HT1080 (cell line): ENCODE data around the gene GJB5. TPM values are rescaled to one million over a fixed set of nuclear protein-coding genes. Genes with fewer than 3 reads are reported as not detected.

ENCODE experiments used
- DNase-seq: peaks from one replicate; pipeline ENCODE4 v3.0.0-alpha.2; 2015; ENCODE audit warnings: low read depth
- total RNA-seq: library from RNA; depleted of rRNA; stranded (reverse); fragments of >200 nt; shearing (Covaris generic); gene quantifications from 2 replicates; pipeline ENCODE4 v1.2.3, GENCODE V29; 2014; rRNA removed

GJB5 gene
- total RNA-seq, 1 experiment from 2014 or later = not detected

- no peak for DNase-seq
Observed at GRCh38 chr1:34794001-34794789, 39.3 kb downstream of the GJB5 start.

GRCh38 chr1:34794790-34795180 is 39.9 kb downstream of the GJB5 start:
- no peak for DNase-seq

- DNase-seq = no peak
Observed at GRCh38 chr1:34795916-34796315, 41.1 kb downstream of the GJB5 start.

GRCh38 chr1:34796990-34797389 is 42.1 kb downstream of the GJB5 start:
- DNase-seq = no peak

- no peak for DNase-seq
Observed at GRCh38 chr1:34800214-34800613, 45.4 kb downstream of the GJB5 start.

GRCh38 chr1:34803770-34804169 is 48.9 kb downstream of the GJB5 start:
- no peak for DNase-seq

GRCh38 chr1:34806396-34806795 is 51.5 kb downstream of the GJB5 start:
- no peak for DNase-seq

Other genes with a start within 250 kb of the GJB5 start
- not detected in 2 replicates for gene GJB4, start 4.7 kb downstream of the GJB5 start, total RNA-seq
- gene GJB3, start 26.2 kb downstream of the GJB5 start, total RNA-seq = not detected in 2 replicates
- not detected in 2 replicates for gene GJA4, start 38.0 kb downstream of the GJB5 start, total RNA-seq
- gene SMIM12, start 104.7 kb downstream of the GJB5 start, total RNA-seq = 63.2 and 64.2 TPM in 2 replicates
- gene DLGAP3, start 174.6 kb downstream of the GJB5 start, total RNA-seq = 0.05 and 0.13 TPM in 2 replicates
- 22.1 and 31.2 TPM in 2 replicates for gene TMEM35B, start 230.3 kb downstream of the GJB5 start, total RNA-seq